Neuronal stem cell (in vitro differentiated cells): Measurements from ENCODE around the gene CD4.
A peak's percentile ranks its signal among the peaks of the same experiment; 100 is the strongest.

Experiments used
- DNase-seq: peaks from one replicate; pipeline ENCODE4 v3.0.0-alpha.2; 2013; ENCODE audit warnings: low spot score
- H2AFZ ChIP-seq: one replicate; pipeline ENCODE4 v1.6.1; 2013; ENCODE audit warnings: mild to moderate bottlenecking, low read length, inconsistent platforms
- H2AK5ac ChIP-seq: 2 replicates; pipeline ENCODE4 v1.6.1; 2013; ENCODE audit warnings: low read depth, mild to moderate bottlenecking, inconsistent platforms, low read length, moderate library complexity, mixed read lengths
- H2BK120ac ChIP-seq: 2 replicates; pipeline ENCODE4 v1.6.1; 2013; ENCODE audit warnings: low read depth, mild to moderate bottlenecking, inconsistent platforms, low read length, moderate library complexity, mixed read lengths
- H2BK12ac ChIP-seq: one replicate; pipeline ENCODE4 v1.6.1; 2013; ENCODE audit warnings: low read length, inconsistent platforms
- H2BK15ac ChIP-seq: 2 replicates; pipeline ENCODE4 v1.6.1; 2013; ENCODE audit warnings: mild to moderate bottlenecking, low read length, inconsistent platforms, mixed read lengths
- H2BK5ac ChIP-seq: one replicate; pipeline ENCODE4 v1.6.1; 2013; ENCODE audit warnings: inconsistent platforms, mild to moderate bottlenecking, low read length, moderate library complexity
- H3K14ac ChIP-seq: one replicate; pipeline ENCODE4 v1.6.1; 2013; ENCODE audit warnings: low read length, inconsistent platforms
- H3K18ac ChIP-seq: 2 replicates; pipeline ENCODE4 v1.6.1; 2013; ENCODE audit warnings: low read length, inconsistent platforms
- H3K23ac ChIP-seq: 2 replicates; pipeline ENCODE4 v1.6.1; 2013; ENCODE audit warnings: low read depth, mild to moderate bottlenecking, mixed read lengths, low read length, inconsistent platforms; ENCODE audit not compliant: poor library complexity
- H3K27ac ChIP-seq: replicated peaks from 3 replicates; pipeline ENCODE4 v1.5.1; 2013; ENCODE audit warnings: low read length, inconsistent platforms
- H3K27me3 ChIP-seq, 3 experiments: 2 replicates each; pipeline ENCODE4 v1.6.1; 2013; ENCODE audit warnings: low read length in 3 of 3, mild to moderate bottlenecking in 2 of 3, inconsistent platforms in 1 of 3, low read depth in 1 of 3, mixed read lengths in 1 of 3, moderate library complexity in 1 of 3; ENCODE audit not compliant: control insufficient read depth in 3 of 3, insufficient read depth in 3 of 3
- H3K36me3 ChIP-seq, 2 donors: replicated peaks in 1 of 2; 2 replicates each; pipeline ENCODE4 v1.6.1; 2013; ENCODE audit warnings: low read length in 2 of 2; ENCODE audit not compliant: control insufficient read depth in 2 of 2, insufficient read depth in 2 of 2
- H3K4ac ChIP-seq: 2 replicates; pipeline ENCODE4 v1.6.1; 2013; ENCODE audit warnings: inconsistent platforms, mild to moderate bottlenecking, low read length, moderate library complexity
- H3K4me1 ChIP-seq, 2 donors: 1 replicate in 1 of 2; 2 replicates in 1 of 2; pipeline ENCODE4 v1.6.1; 2013; ENCODE audit warnings: low read length in 2 of 2, low read depth in 1 of 2; ENCODE audit not compliant: control insufficient read depth in 2 of 2, insufficient read depth in 1 of 2
- H3K4me2 ChIP-seq: one replicate; pipeline ENCODE4 v1.6.1; 2013; ENCODE audit warnings: mild to moderate bottlenecking, low read length, inconsistent platforms; ENCODE audit not compliant: insufficient read depth, poor library complexity, severe bottlenecking
- H3K4me3 ChIP-seq, 2 donors: 2 replicates each; pipeline ENCODE4 v1.5.1; 2013; ENCODE audit warnings: low read length in 2 of 2, mild to moderate bottlenecking in 2 of 2, inconsistent platforms in 1 of 2, moderate library complexity in 1 of 2
- H3K79me1 ChIP-seq: one replicate; pipeline ENCODE4 v1.6.1; 2013; ENCODE audit warnings: low read depth, mild to moderate bottlenecking, inconsistent platforms, low read length, moderate library complexity
- H3K9ac ChIP-seq: one replicate; pipeline ENCODE4 v1.6.1; 2013; ENCODE audit warnings: mild to moderate bottlenecking, low read depth, low read length, inconsistent platforms; ENCODE audit not compliant: poor library complexity
- H3K9me3 ChIP-seq, 2 donors: replicated peaks in 1 of 2; 2 replicates each; pipeline versions ENCODE3 to v1.6.1; 2013; ENCODE audit warnings: low read length in 2 of 2, mild to moderate bottlenecking in 2 of 2, inconsistent platforms in 1 of 2, low read depth in 1 of 2, mixed read lengths in 1 of 2, moderate library complexity in 1 of 2; ENCODE audit not compliant: control insufficient read depth in 2 of 2, insufficient read depth in 1 of 2
- H4K8ac ChIP-seq: one replicate; pipeline ENCODE4 v1.6.1; 2013; ENCODE audit warnings: low read depth, mild to moderate bottlenecking, inconsistent platforms, low read length, moderate library complexity
- H4K91ac ChIP-seq: one replicate; pipeline ENCODE4 v1.6.1; 2013; ENCODE audit warnings: low read length, low read depth, mild to moderate bottlenecking, inconsistent platforms; ENCODE audit not compliant: poor library complexity
- WGBS, 2 donors: extraction: QIAGEN DNeasy Blood & Tissue Kit; methylation state at CpG; one replicate each; pipeline ENCODE4 v1.1.7; 2013; ENCODE audit warnings: missing lambda C conversion rate in 2 of 2, mixed read lengths in 1 of 2; ENCODE audit not compliant: insufficient read length in 2 of 2, insufficient replicate concordance in 1 of 2; ENCODE audit errors: extremely low coverage in 2 of 2; 5-methylcytosine and 5-hydroxymethylcytosine counted together

CD4 gene

GRCh38 chr12:6759741-6760140, 29.6 kb upstream of the CD4 start:
- WGBS, 2 donors: no CpG with 5 or more reads among the region's 5 CpGs
- H3K14ac ChIP-seq: no peak overlapping the region
- no peak overlapping the region for H3K4ac ChIP-seq
- H3K9ac ChIP-seq: no peak overlapping the region
- no peak overlapping the region for H3K23ac ChIP-seq
- no peak overlapping the region for H4K8ac ChIP-seq
- H2AFZ ChIP-seq: no peak overlapping the region
- no peak overlapping the region for H3K4me3 ChIP-seq
- H2BK15ac ChIP-seq: no peak overlapping the region
- no peak overlapping the region for H2BK12ac ChIP-seq
- no peaks in the 10 kb centered on the region for H3K79me1 ChIP-seq
- H3K27me3 ChIP-seq: no peaks in the 10 kb centered on the region
- H3K4me1 ChIP-seq: peaks cover 19 to 20% of the 10 kb centered on the region in 2 donors
- H2BK5ac ChIP-seq: no peak overlapping the region
- H3K9me3 ChIP-seq: no peaks in the 10 kb centered on the region
- peak overlapping the region; percentile 71 for H3K27ac ChIP-seq
- no peak overlapping the region for H3K18ac ChIP-seq
- H3K4me2 ChIP-seq: no peak overlapping the region
- no peak overlapping the region for H4K91ac ChIP-seq
- no peak for DNase-seq
- no peak overlapping the region for H2AK5ac ChIP-seq
- H3K36me3 ChIP-seq: no peaks in the 10 kb centered on the region
- peak overlapping the region; percentile 21 for H2BK120ac ChIP-seq

- H2BK5ac ChIP-seq: peak overlapping the region; percentile 80
- peak overlapping the region in 1 of 2 donors; percentile 17 for H3K4me3 ChIP-seq
These were observed 25.9 kb upstream of the CD4 start for GRCh38 chr12:6763380-6763779.

GRCh38 chr12:6764011-6764828, 25.1 kb upstream of the CD4 start:
- no peak overlapping the region for H3K23ac ChIP-seq
- no peak overlapping the region for H4K8ac ChIP-seq
- peak overlapping the region; percentile 59 for H3K4me2 ChIP-seq
- no peak overlapping the region for H4K91ac ChIP-seq
- H3K9ac ChIP-seq: no peak overlapping the region
- H3K4me1 ChIP-seq: peaks cover 22 to 37% of the 10 kb centered on the region in 2 donors
- peak overlapping the region in 1 of 2 donors; percentile 98 for H3K4me3 ChIP-seq
- peak overlapping the region; percentile 99 for H2BK5ac ChIP-seq
- H3K18ac ChIP-seq: peak overlapping the region; percentile 44
- H3K14ac ChIP-seq: no peak overlapping the region
- H2AK5ac ChIP-seq: no peak overlapping the region
- no peak overlapping the region for H2BK12ac ChIP-seq
- H2AFZ ChIP-seq: peak overlapping the region; percentile 48
- no peaks in the 10 kb centered on the region for H3K79me1 ChIP-seq
- peak; percentile 99 for DNase-seq
- H3K27ac ChIP-seq: peak overlapping the region; percentile 98
- peaks cover 0 to 3% of the 10 kb centered on the region in 2 donors for H3K9me3 ChIP-seq
- H3K36me3 ChIP-seq: peaks cover 3 to 10% of the 10 kb centered on the region in 2 donors
- no peaks in the 10 kb centered on the region for H3K27me3 ChIP-seq
- H2BK120ac ChIP-seq: no peak overlapping the region
- H3K4ac ChIP-seq: no peak overlapping the region
- WGBS, 2 donors: no CpG with 5 or more reads among the region's 16 CpGs
- H2BK15ac ChIP-seq: no peak overlapping the region

More at GRCh38 chr12:6763380-6763779, 25.9 kb upstream of the CD4 start:
- Histone ChIP-seq H3K27me3 (no peaks in the 10 kb centered on the region), H2BK120ac (peak overlapping the region; percentile 19), H4K91ac (no peak overlapping the region), H3K79me1 (no peaks in the 10 kb centered on the region), H2BK12ac (peak overlapping the region; percentile 28), H3K9me3 (peaks cover 0 to 3% of the 10 kb centered on the region in 2 donors), H2AK5ac (peak overlapping the region; percentile 33), H3K18ac (peak overlapping the region; percentile 44), H3K36me3 (peaks cover 3 to 5% of the 10 kb centered on the region in 2 donors), H3K4ac (no peak overlapping the region), H2AFZ (peak overlapping the region; percentile 48), H3K23ac (no peak overlapping the region), H3K14ac (no peak overlapping the region), H4K8ac (no peak overlapping the region), H3K9ac (no peak overlapping the region), H3K4me1 (peaks cover 27 to 35% of the 10 kb centered on the region in 2 donors), H3K27ac (peak overlapping the region; percentile 95), H3K4me2 (peak overlapping the region; percentile 21), H2BK15ac (no peak overlapping the region)
- DNase-seq: no peak
- WGBS, 2 donors: no CpG with 5 or more reads among the region's 4 CpGs

- Histone ChIP-seq H3K18ac (peak overlapping the region; percentile 89), H2BK12ac (no peak overlapping the region), H2BK120ac (peak overlapping the region; percentile 65), H2BK5ac (peak overlapping the region; percentile 99), H3K27ac (peak overlapping the region; percentile 98), H3K23ac (no peak overlapping the region), H3K9ac (no peak overlapping the region), H3K9me3 (peaks cover 0 to 3% of the 10 kb centered on the region in 2 donors), H3K79me1 (peaks cover 5% of the 10 kb centered on the region), H2AFZ (peak overlapping the region; percentile 10), H4K8ac (no peak overlapping the region), H3K14ac (no peak overlapping the region), H3K4ac (no peak overlapping the region), H3K4me2 (peak overlapping the region; percentile 73), H3K36me3 (peaks cover 10 to 19% of the 10 kb centered on the region in 2 donors), H3K27me3 (no peaks in the 10 kb centered on the region), H2AK5ac (no peak overlapping the region), H4K91ac (peak overlapping the region; percentile 60), H3K4me3 (peak overlapping the region; percentile 36 to 98), H3K4me1 (peaks cover 26 to 44% of the 10 kb centered on the region in 2 donors), H2BK15ac (peak overlapping the region; percentile 88)
- DNase-seq: no peak
- WGBS, 2 donors: no CpG with 5 or more reads among the region's 7 CpGs
These were observed 24.2 kb upstream of the CD4 start for GRCh38 chr12:6765048-6765633.
